Measurements from ENCODE around the gene RPLP1.

DNA sequence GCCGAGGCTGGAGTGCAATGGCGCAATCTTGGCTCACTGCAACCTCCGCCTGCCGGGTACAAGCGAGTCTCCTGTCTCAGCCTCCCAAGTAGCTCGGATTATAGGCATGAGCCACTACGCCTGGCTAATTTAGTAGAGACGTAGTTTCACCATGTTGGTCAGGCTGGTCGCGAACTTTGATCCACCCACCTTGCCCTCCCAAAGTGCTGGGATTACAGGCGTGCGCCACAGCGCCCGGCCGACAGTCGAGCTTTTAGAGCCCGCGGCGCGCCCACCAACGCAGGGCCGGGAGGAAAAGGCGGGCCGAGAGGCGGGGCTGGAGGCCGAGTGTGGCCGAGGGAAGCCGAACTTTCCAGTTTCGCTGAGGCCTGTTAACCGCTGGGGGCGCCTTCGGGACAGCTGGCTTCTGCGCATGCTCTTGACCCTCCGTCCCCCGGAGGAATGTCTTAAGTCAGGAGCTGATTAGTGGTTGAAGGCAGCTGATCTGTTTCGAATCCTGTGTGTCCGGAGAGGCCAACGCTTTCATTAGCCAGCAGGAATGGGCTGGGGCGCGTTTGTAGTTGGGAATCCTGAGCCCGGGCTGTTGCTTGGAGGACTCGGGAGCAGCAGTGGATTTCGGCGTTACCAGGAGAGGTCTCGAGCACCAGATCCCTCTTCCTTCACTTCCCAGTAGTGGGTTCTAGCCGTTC, 10.0 kb downstream of the RPLP1 start:
- TF ChIP-seq, protein P1, sequence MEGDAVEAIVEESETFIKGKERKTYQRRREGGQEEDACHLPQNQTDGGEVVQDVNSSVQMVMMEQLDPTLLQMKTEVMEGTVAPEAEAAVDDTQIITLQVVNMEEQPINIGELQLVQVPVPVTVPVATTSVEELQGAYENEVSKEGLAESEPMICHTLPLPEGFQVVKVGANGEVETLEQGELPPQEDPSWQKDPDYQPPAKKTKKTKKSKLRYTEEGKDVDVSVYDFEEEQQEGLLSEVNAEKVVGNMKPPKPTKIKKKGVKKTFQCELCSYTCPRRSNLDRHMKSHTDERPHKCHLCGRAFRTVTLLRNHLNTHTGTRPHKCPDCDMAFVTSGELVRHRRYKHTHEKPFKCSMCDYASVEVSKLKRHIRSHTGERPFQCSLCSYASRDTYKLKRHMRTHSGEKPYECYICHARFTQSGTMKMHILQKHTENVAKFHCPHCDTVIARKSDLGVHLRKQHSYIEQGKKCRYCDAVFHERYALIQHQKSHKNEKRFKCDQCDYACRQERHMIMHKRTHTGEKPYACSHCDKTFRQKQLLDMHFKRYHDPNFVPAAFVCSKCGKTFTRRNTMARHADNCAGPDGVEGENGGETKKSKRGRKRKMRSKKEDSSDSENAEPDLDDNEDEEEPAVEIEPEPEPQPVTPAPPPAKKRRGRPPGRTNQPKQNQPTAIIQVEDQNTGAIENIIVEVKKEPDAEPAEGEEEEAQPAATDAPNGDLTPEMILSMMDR (IDR thresholded peaks at IDR 0.05) = peak; percentile 86 to 89 (median 88)
- TF ChIP-seq POLR2A (IDR thresholded peaks at IDR 0.05) = peak; percentile 94
